Bladder microvascular endothelial cell (primary cell): ENCODE data around the gene DMRT2. TPM values are rescaled to one million over a fixed set of nuclear protein-coding genes. Genes with fewer than 3 reads are reported as not detected.

ENCODE experiments used
- total RNA-seq: library from RNA; depleted of rRNA; stranded (reverse); fragments of >200 nt; gene quantifications from 2 replicates; pipeline ENCODE4 v1.2.3, GENCODE V29; 2014

DMRT2 gene
- not detected in 2 replicates for total RNA-seq

GRCh38 chr9:1050125-1050895 lies at the start of gene DMRT2:
DMRT2 (plus strand) TSS chr9:1050357; CDS start chr9:1051614, 1,257 bp downstream.

Other genes with a start within 250 kb of the DMRT2 start
- not detected in 2 replicates for gene DMRT1, start 208.7 kb upstream of the DMRT2 start, total RNA-seq
- gene DMRT3, start 73.7 kb upstream of the DMRT2 start, total RNA-seq = not detected in 2 replicates